Gastroesophageal sphincter (tissue), 4 donors: Measurements from ENCODE around the gene CMIP. TPM values are rescaled to one million over a fixed set of nuclear protein-coding genes. Genes with fewer than 3 reads are reported as not detected.

Experiments used
- ATAC-seq: fragments of 150-250 bp; one replicate; pipeline ENCODE4 v1.9.1; 2016; ENCODE audit warnings: mild to moderate bottlenecking, moderate library complexity
- H3K27ac ChIP-seq, 4 donors: fragments of 200-600 bp; sonication (generic) in 3 of 4; 1 replicate in 3 of 4; 2 replicates in 1 of 4; pipeline ENCODE4 v1.5.1; 2016 to 2019
- H3K27me3 ChIP-seq: fragments of 200-600 bp; sonication (generic); one replicate; pipeline ENCODE4 v1.5.1; 2019
- H3K36me3 ChIP-seq, 2 donors: fragments of 200-600 bp; sonication (generic); one replicate each; pipeline ENCODE4 v1.5.1; 2019; ENCODE audit warnings: control low read depth in 1 of 2
- H3K4me1 ChIP-seq, 3 donors: fragments of 200-600 bp; sonication (generic); 1 replicate in 2 of 3; 2 replicates in 1 of 3; pipeline ENCODE4 v1.5.1; 2016 to 2019; ENCODE audit warnings: control low read depth in 2 of 3
- H3K4me3 ChIP-seq, 2 donors: fragments of 200-600 bp; sonication (generic); one replicate each; pipeline ENCODE4 v1.5.1; 2019; ENCODE audit warnings: mild to moderate bottlenecking in 1 of 2, moderate library complexity in 1 of 2
- H3K9me3 ChIP-seq, 3 donors: fragments of 200-600 bp; sonication (generic); one replicate each; pipeline ENCODE4 v1.5.1; 2017 to 2019; ENCODE audit warnings: control low read depth in 2 of 3
- CTCF ChIP-seq, 4 experiments: fragments of 200-600 bp in 2 of 4; fragments of 450-650 bp in 2 of 4; sonication (generic) in 1 of 4; IDR thresholded peaks; one replicate each; pipeline ENCODE4 v1.5.1; 2017 to 2019; ENCODE audit warnings: antibody characterized with exemption in 4 of 4, mild to moderate bottlenecking in 2 of 4, moderate library complexity in 2 of 4
- EP300 ChIP-seq: sonication (generic); formaldehyde crosslinking; IDR thresholded peaks from one replicate; pipeline ENCODE4 v1.6.1; 2017; ENCODE audit warnings: antibody characterized with exemption, mild to moderate bottlenecking
- POLR2A ChIP-seq, 2 donors: fragments of 450-650 bp; IDR thresholded peaks; one replicate each; pipeline ENCODE4 v1.6.1; 2017; ENCODE audit warnings: antibody characterized with exemption in 2 of 2, mild to moderate bottlenecking in 2 of 2, moderate library complexity in 1 of 2
- POLR2AphosphoS5 ChIP-seq: sonication (generic); formaldehyde crosslinking; IDR thresholded peaks from one replicate; pipeline ENCODE4 v1.6.1; 2017; ENCODE audit warnings: antibody characterized with exemption
- WGBS, 2 donors: methylation state at CpG; one replicate each; pipeline ENCODE4 v1.1.5; 2018; ENCODE audit warnings: low coverage in 1 of 2; 5-methylcytosine and 5-hydroxymethylcytosine counted together
- total RNA-seq, 4 donors: library from RNA; depleted of rRNA; stranded (reverse); fragments of >200 nt; gene quantifications; one replicate each; pipeline ENCODE4 v1.1.0, GENCODE V29; 2016

CMIP gene
- total RNA-seq, 4 donors from 2014 or later: 13.4 to 24.0 (median 19.2) TPM

- TF ChIP-seq EP300: no peak
- no peak for TF ChIP-seq CTCF (IDR thresholded peaks at IDR 0.05)
- no peak for TF ChIP-seq POLR2AphosphoS5
- no peak for TF ChIP-seq POLR2A (IDR thresholded peaks at IDR 0.05)
- Histone ChIP-seq H3K27me3 (no peaks in the 10 kb centered on the region), H3K9me3 (no peaks in the 10 kb centered on the region), H3K4me3 (no peak overlapping the region), H3K27ac (no peak overlapping the region), H3K36me3 (no peaks in the 10 kb centered on the region), H3K4me1 (peaks cover 0 to 11% (median 5%) of the 10 kb centered on the region in 3 donors)
- ATAC-seq: no peak
- 77 to 83% methylated on average over 8 to 12 of the region's 15 CpGs for WGBS, 2 donors
Measured at GRCh38 chr16:81635063-81635937, 190.7 kb downstream of the CMIP start.

GRCh38 chr16:81636298-81636993, 191.8 kb downstream of the CMIP start:
- peaks cover 0 to 11% (median 5%) of the 10 kb centered on the region in 3 donors for H3K4me1 ChIP-seq
- H3K27ac ChIP-seq: no peak overlapping the region
- no peak for TF ChIP-seq POLR2AphosphoS5
- TF ChIP-seq CTCF (IDR thresholded peaks at IDR 0.05): no peak
- TF ChIP-seq EP300: no peak
- no peak for TF ChIP-seq POLR2A (IDR thresholded peaks at IDR 0.05)
- no peaks in the 10 kb centered on the region for H3K36me3 ChIP-seq
- WGBS, 2 donors: 70% methylated on average over 4 to 10 of the region's 16 CpGs
- H3K9me3 ChIP-seq: no peaks in the 10 kb centered on the region
- no peaks in the 10 kb centered on the region for H3K27me3 ChIP-seq
- ATAC-seq: no peak
- H3K4me3 ChIP-seq: no peak overlapping the region

GRCh38 chr16:81637336-81638235, 193.0 kb downstream of the CMIP start:
- no peak for TF ChIP-seq CTCF (IDR thresholded peaks at IDR 0.05)
- no peak for TF ChIP-seq POLR2A (IDR thresholded peaks at IDR 0.05)
- ATAC-seq: no peak
- Histone ChIP-seq H3K4me1 (peaks cover 0 to 11% (median 5%) of the 10 kb centered on the region in 3 donors), H3K27me3 (no peaks in the 10 kb centered on the region), H3K36me3 (no peaks in the 10 kb centered on the region), H3K4me3 (no peak overlapping the region), H3K27ac (no peak overlapping the region), H3K9me3 (no peaks in the 10 kb centered on the region)
- WGBS, 2 donors: 87 to 93% methylated on average over 4 to 14 of the region's 15 CpGs

GRCh38 chr16:81638286-81638945, 193.8 kb downstream of the CMIP start:
- Histone ChIP-seq H3K27ac (no peak overlapping the region), H3K4me3 (no peak overlapping the region), H3K9me3 (no peaks in the 10 kb centered on the region), H3K4me1 (peaks cover 0 to 6% (median 5%) of the 10 kb centered on the region in 3 donors), H3K27me3 (no peaks in the 10 kb centered on the region), H3K36me3 (no peaks in the 10 kb centered on the region)
- WGBS, 2 donors: 84% methylated on average over 6 of the region's 13 CpGs; no CpG with 5 or more reads in 1 of the 2 donors
- ATAC-seq: no peak
- no peak for TF ChIP-seq POLR2AphosphoS5
- TF ChIP-seq EP300: no peak
- no peak for TF ChIP-seq POLR2A (IDR thresholded peaks at IDR 0.05)
- no peak for TF ChIP-seq CTCF (IDR thresholded peaks at IDR 0.05)
